Measurements from ENCODE around the gene MSTO1.

- TF ChIP-seq CTCF (IDR thresholded peaks at IDR 0.05) (no peak), ZFX (IDR thresholded peaks at IDR 0.05; ENCODE audit: borderline replicate concordance) (no peak)
These were observed 39.4 kb upstream of the MSTO1 start for GRCh38 chr1:155570593-155570990.

Data from 22Rv1 (cell line).